H4 (cell line): ENCODE data around the gene DISC1. TPM values are rescaled to one million over a fixed set of nuclear protein-coding genes. Genes with fewer than 3 reads are reported as not detected.

ENCODE experiments used
- DNase-seq: peaks from one replicate; pipeline ENCODE4 v3.0.0-alpha.2; 2015; ENCODE audit warnings: low spot score
- total RNA-seq: library from RNA; depleted of rRNA; stranded (reverse); fragments of >200 nt; shearing (Covaris generic); gene quantifications from 2 replicates; pipeline ENCODE4 v1.2.3, GENCODE V29; 2014

DISC1 gene
- total RNA-seq, 1 experiment from 2014 or later, result 3.4 TPM

- DNase-seq, result no peak
Observed at GRCh38 chr1:231853588-231854207, 227.1 kb downstream of the DISC1 start.

GRCh38 chr1:231855361-231855760, 228.8 kb downstream of the DISC1 start:
- DNase-seq, result no peak

DNA sequence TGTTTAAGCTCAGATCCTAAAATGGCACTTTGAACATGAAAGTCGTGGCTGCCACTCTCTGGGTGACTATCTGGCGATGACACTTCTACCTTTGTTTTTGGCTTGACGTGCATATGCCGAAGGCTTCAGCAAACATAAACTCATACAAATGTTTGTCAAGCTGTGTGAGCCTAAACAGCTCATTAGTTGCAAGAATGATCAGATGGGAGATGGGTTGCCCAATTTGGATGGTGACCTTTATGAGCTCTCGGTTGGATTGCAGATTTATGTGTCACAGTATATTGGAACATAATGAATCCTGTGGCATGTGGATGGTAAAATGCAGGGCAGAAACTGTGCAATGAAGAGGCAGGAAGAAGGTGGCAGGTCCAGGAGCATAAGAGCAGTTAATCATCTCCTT, 229.3 kb downstream of the DISC1 start:
- no peak for DNase-seq

GRCh38 chr1:231856426-231856825, 229.8 kb downstream of the DISC1 start:
- no peak for DNase-seq

DNA sequence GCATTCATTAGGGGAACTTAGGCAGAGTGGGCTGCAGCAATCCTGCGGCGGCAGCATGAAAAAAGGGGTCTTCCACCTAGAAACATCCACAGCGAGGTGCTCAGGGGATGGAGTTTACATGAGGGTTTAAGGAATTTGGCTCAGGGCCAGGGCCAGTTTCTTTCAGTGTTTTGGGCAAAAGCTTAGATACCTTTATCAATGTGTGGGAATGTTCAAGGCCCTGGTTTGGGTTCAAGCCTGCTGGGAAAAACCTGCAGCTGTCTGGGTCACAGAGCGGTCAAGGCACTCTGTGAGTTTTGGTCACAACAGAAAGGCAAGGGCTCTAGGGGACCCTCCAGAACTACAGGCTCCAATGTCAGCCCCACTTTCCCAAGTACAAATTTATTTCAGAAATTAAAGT, 230.3 kb downstream of the DISC1 start:
- DNase-seq, result no peak

DNA sequence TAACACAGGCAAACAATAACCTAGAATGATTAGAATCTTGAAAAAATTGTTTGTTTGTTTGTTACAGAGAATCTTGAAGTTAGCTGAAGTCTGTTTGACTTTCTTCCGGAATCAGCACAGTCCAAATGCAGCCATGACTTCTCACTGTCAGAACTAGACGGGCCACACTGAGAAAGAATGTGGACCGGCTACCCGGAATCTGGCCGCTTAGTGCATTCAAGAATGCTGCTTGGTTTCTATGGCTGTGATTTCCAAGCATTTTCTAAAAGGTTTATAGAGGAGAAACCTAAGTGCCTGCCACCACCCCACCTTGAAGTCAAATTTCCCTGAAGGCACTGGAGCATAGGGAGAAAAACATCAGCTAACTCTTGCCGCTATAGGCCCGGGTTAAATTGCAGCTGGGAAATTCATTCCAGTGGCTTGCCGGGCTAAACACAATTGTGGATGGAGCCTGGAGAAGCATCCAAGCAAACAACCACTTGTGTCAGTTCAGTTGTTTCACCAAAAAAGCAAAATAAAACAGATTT, 231.1 kb downstream of the DISC1 start:
- no peak for DNase-seq

- no peak for DNase-seq
Observed at GRCh38 chr1:231860221-231861088, 233.9 kb downstream of the DISC1 start.

DNA sequence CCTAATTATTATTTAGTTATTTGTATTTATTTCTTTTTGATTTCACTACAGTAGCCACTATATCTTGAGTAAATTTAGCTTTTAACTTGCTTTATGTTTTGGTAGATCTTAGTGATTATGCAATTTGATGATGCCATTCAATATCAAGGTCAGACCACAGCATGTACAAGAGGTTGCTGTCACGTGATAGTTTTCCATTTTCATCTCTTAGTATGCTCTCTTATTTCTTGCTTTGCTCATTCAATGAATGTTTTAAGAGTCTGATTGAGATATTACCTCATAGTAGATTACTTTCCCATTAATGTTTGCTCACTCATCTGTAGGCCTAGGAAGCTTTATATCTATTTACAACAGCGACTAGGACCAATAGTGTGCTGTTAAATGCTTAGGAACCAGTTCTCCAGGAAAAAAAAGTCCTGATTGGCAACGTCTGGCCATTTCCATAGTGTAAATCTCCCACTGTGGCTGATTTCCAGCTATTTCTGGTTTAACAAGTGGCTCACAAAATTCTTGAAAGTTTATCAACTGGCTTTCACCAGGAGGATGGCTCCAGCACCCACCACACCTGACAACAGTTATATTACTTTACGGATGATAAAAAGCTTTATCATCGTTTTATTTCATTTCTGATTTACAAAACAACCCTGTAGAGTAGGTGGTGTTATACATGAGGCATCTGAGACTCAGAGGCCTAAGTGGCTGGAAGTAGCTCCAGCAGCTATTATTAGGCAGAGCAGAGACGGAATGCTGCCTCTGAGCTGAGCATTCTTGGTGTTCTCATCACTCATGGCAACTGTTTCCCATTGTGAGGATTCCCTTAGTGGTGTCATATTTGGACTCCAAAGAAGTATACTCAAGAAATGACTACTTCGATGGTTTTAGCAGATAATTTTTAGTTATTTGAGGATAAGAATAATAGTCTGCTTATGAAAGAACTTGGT, 235.2 kb downstream of the DISC1 start:
- DNase-seq, result no peak

GRCh38 chr1:231862611-231863010, 236.0 kb downstream of the DISC1 start:
- DNase-seq, result no peak

- DNase-seq, result no peak
Observed at GRCh38 chr1:231865331-231865730, 238.7 kb downstream of the DISC1 start.

DNA sequence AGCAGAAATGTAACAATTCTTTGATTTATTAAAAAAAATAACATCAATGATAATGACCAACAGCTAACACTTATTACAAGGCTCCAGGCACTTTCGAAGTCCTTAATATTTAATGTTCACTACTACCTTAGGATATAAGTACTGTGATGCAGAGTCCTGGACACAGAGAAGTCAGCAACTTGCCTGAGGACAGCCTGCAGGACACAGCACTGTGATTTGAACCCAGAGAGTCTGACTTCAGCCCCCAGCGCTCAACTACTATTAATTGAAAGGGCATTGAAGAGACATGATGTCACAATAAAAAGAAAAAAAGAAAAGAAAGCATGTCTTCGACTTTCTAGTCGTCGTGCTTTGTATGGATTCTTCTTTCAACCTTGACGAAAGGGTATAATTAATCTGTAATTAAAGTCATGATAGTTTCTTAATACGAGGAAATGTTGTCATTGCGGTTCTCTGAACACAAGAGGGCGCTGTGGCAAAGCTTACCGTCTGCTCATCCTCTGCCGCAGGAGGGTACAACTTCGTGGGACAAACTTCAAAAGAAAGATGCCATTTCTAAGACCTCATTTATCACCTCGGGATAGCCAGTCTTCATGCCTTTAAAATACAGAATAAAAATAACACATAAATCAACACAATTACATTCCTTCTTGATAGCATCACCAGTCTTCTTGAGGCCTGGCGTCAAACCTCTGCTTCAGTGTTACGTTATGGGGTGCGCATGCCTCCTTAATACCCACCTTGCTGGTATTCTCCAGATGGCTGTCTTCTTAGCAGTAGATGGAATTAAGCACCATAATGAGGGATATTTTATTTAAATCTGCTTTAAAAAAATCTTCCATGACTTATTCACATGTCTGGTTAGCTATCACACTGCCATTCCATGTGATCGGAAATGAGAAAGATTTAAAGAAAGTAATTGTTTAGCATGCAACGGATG, 240.1 kb downstream of the DISC1 start:
- peak; percentile 46 for DNase-seq

DNA sequence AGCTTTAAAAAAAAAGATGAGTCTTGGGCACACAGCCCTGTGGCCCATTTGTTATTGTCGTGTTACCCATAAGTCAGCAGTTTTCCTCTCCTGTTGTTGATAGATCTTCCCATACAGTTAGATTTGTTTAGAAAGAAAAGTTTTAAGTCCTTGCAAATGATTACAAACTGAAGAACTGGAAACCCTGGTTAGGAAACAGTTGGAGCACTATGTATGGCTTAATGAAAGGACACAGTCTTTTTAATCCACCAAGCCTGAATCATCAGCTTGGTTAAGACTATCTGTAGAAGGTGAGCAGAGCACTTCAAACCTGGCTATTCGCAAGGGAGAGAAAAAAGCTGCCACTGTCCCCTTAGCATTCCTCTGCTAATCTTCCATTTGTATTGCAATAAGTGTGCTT, 241.0 kb downstream of the DISC1 start:
- DNase-seq, result peak; percentile 13

GRCh38 chr1:231869364-231869763, 242.8 kb downstream of the DISC1 start:
- DNase-seq, result no peak

DNA sequence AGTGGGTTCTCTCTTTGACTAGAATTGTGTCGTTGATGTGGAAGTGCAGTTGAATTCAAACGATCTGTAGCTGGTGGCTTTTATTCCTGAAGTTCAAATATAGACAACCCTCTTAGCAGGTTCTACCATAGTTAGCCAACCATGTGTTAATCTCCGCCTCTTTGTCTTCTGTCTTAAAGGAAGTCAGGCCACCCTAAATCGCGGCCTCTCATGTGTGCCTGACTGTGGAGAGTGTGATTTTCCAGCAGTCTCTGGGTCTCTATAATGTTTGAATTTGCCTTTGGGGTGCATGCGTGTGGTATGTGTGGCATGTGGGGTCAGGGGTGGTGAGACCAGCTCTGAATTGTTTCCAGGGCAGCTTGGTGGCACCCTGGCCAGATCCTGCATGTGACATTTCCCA, 244.9 kb downstream of the DISC1 start:
- DNase-seq, result no peak

DNA sequence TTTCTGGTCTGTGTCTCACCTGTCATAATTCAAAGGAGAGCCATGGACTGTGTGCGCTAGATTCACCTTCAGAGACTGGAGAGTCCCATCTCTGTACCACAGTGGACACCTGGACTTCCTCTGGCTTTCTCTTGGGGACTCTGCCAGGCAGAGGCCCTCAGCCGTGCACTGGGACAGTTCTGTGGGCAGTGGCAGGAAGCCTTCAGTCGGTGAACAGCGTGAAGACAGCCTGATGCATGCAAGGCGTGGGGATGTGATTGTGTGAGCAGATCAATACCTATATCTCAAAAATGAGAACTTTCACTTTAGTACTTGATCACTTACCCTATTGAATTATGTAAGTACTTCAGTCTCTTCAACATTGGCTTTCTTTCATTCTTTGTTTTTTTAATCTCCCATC, 245.3 kb downstream of the DISC1 start:
- no peak for DNase-seq

DNA sequence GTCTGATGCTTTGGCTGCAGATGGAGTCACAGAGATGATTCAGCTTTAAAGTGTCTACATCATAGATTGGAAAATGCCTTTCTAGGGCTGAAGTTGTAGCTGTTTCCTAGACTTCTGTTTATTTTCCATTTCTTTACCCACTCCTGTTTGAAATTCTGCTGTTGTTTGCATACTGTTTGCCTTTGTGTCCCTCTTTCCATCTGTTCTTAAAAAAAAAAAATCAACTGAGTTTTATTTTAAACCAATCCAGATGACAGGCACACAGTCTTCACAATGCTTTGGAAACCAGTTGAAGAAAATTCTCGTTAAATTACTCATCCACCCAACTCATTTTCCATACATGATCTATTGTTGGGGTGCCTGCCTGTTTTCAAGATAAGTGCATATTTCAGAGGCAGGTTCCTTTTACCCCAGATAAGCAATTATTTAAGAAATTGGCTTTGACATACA, 245.9 kb downstream of the DISC1 start:
- DNase-seq, result no peak

DNA sequence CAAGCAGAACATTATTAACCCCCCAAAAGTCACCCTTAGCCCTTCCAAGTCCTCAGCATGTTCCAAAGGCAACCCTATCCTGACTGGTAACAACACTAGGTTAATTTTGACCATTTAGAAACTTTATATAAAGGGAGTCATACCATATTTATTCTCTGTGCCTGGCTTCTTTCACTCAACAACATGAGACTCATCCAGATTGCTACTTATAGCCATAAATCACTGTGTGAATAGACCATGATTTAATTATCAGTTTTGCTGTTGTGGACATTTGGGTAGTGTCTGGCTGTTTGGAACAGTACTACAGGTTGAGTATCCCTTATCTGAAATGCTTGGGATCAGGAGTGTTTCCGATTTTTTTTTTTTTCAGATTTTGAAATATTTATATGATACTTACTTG, 252.1 kb downstream of the DISC1 start:
- no peak for DNase-seq

DNA sequence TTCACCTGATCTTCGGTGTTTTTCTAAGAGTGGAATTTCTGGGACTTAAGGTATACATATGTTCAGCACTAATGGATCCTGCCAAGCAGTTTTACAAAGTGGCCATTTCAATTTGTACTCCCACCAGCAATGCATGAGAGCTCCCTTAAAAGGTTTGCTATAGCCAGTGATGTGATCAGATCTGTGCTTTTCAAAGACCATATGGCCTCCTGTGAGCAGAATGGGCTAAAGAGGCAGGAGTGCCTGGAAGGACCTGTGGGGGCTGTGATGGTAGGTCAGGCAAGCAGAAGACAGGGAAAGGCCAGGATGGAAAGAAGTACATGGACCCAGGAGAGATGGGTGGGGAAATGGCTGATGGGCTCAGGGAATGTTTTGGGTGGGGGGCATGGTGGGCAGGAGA, 252.7 kb downstream of the DISC1 start:
- no peak for DNase-seq

DNA sequence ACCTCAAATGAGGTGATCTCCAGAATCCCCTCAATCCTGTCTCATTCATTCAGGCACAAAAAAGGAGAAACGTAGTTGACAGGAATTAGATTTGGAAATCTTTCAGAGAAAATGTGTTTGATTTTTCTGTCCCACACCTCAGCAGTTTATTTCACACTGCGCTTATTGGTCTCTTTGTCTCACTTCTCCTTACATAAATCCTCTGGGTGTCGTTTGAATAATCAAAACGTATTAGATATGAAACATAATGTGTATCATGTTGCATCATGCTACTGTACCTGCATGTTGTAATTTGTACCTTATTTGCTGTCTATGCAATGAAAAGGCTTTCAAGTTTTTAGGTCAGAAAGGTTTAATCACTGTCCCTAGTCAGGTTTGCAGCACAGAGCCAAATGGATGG, 255.7 kb downstream of the DISC1 start:
- DNase-seq, result no peak

GRCh38 chr1:231882790-231883189, 256.2 kb downstream of the DISC1 start:
- DNase-seq, result no peak

- DNase-seq, result no peak
Observed at GRCh38 chr1:231883382-231883781, 256.8 kb downstream of the DISC1 start.
